Loucy (cell line): ENCODE measurements around the gene PSMD13.

Experiments
- H2AFZ ChIP-seq: fragments of 200-600 bp; sonication (generic); 2 replicates; pipeline ENCODE4 v1.6.0; 2016; ENCODE audit warnings: antibody characterized with exemption, mild to moderate bottlenecking, low read length, moderate library complexity
- H3F3A ChIP-seq: fragments of 200-600 bp; 2 replicates; pipeline ENCODE4 v1.6.0; 2016; ENCODE audit warnings: antibody characterized with exemption, low read depth, mild to moderate bottlenecking
- H3K27me3 ChIP-seq: fragments of 200-600 bp; sonication (generic); 2 replicates; pipeline ENCODE4 v1.6.1; 2014; ENCODE audit warnings: low read length, mild to moderate bottlenecking; ENCODE audit not compliant: insufficient read depth, poor library complexity, severe bottlenecking
- H3K36me3 ChIP-seq: fragments of 200-600 bp; sonication (generic); 2 replicates; pipeline ENCODE4 v1.6.1; 2016; ENCODE audit warnings: low read length; ENCODE audit not compliant: insufficient read depth
- H3K4me1 ChIP-seq: fragments of 200-600 bp; sonication (generic); 2 replicates; pipeline ENCODE4 v1.5.1; 2014; ENCODE audit warnings: low read length, mild to moderate bottlenecking; ENCODE audit not compliant: insufficient read depth, poor library complexity, severe bottlenecking
- H3K4me2 ChIP-seq: fragments of 200-600 bp; sonication (generic); 2 replicates; pipeline ENCODE4 v1.6.0; 2014; ENCODE audit warnings: antibody characterized with exemption, low read length, low read depth, mild to moderate bottlenecking; ENCODE audit not compliant: poor library complexity, severe bottlenecking
- H3K4me3 ChIP-seq: fragments of 200-600 bp; sonication (generic); 2 replicates; pipeline ENCODE4 v1.5.1; 2014; ENCODE audit warnings: low read length, mild to moderate bottlenecking, mixed read lengths; ENCODE audit not compliant: poor library complexity, severe bottlenecking
- H3K79me2 ChIP-seq: fragments of 200-600 bp; sonication (generic); 2 replicates; pipeline ENCODE4 v1.6.1; 2014; ENCODE audit warnings: low read length; ENCODE audit not compliant: insufficient read depth
- H3K9ac ChIP-seq: fragments of 200-600 bp; sonication (generic); 2 replicates; pipeline ENCODE4 v1.6.0; 2014; ENCODE audit warnings: mild to moderate bottlenecking, low read depth, low read length, moderate library complexity; ENCODE audit not compliant: poor library complexity, severe bottlenecking
- H3K9me2 ChIP-seq: fragments of 200-600 bp; sonication (generic); replicated peaks from 2 replicates; pipeline ENCODE4 v1.6.1; 2016; ENCODE audit warnings: low read depth, low read length, mixed read lengths
- H3K9me3 ChIP-seq: fragments of 200-600 bp; sonication (generic); 2 replicates; pipeline ENCODE4 v1.6.1; 2014; ENCODE audit warnings: mild to moderate bottlenecking, antibody characterized with exemption, low read length, low read depth; ENCODE audit not compliant: insufficient read depth
- H4K20me1 ChIP-seq: fragments of 200-600 bp; sonication (generic); 2 replicates; pipeline ENCODE4 v1.6.0; 2014; ENCODE audit warnings: antibody characterized with exemption, low read length, mild to moderate bottlenecking; ENCODE audit not compliant: insufficient read depth, poor library complexity, severe bottlenecking
- CTCF ChIP-seq: fragments of 200-600 bp; sonication (generic); conservative IDR thresholded peaks from 2 replicates; pipeline ENCODE4 v1.5.1; 2014; ENCODE audit warnings: mild to moderate bottlenecking, antibody characterized with exemption, low read length
- EZH2phosphoT487 ChIP-seq: fragments of 200-600 bp; IDR thresholded peaks from 2 replicates; pipeline ENCODE4 v1.6.1; 2018; ENCODE audit warnings: antibody characterized with exemption, mild to moderate bottlenecking, moderate library complexity, borderline replicate concordance

PSMD13 gene

DNA sequence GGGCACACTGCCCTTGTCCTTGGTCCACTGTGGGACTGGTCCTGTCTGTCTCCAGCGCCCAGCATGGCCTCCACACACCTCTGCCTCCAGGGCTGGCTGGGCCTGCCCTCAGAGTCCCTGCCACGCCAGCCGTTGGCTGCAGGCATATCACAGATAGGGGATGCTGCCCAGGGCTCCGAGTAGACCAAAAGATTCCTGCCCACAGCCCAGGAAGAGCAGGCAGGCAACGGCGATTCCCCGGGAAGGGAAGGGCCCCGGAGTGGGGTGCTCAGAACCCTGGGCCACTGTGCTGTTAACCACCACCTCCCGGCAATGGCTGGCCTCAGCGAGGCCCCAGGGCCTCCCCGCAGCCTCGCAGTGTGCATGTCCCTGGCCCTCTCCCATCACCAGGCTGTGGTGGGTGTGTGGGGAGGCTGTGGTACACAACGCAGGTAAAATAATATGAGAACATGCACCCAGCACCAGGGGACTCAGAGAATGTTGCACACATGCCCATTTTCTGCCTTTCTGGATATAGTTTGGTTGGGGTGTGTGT lies 60.3 kb downstream of the PSMD13 start:
- Histone ChIP-seq H3K9me3 (no peaks in the 10 kb centered on the region), H3K4me2 (peak overlapping the region; percentile 49), H3K79me2 (no peaks in the 10 kb centered on the region), H3K27me3 (no peaks in the 10 kb centered on the region), H3K9me2 (no peaks in the 10 kb centered on the region), H3K4me3 (no peak overlapping the region), H2AFZ (no peak overlapping the region), H3K4me1 (peaks cover 20% of the 10 kb centered on the region), H3F3A (no peaks in the 10 kb centered on the region), H3K9ac (peak overlapping the region; percentile 23), H3K36me3 (no peaks in the 10 kb centered on the region; the same call in 1 of the 2 replicates), H4K20me1 (no peaks in the 10 kb centered on the region)
- TF ChIP-seq EZH2phosphoT487: no peak
- TF ChIP-seq CTCF: no peak

- Histone ChIP-seq H2AFZ (no peak overlapping the region), H3K4me2 (peak overlapping the region; percentile 49), H3F3A (no peaks in the 10 kb centered on the region), H3K9ac (peak overlapping the region; percentile 23), H3K79me2 (no peaks in the 10 kb centered on the region), H4K20me1 (no peaks in the 10 kb centered on the region), H3K9me3 (no peaks in the 10 kb centered on the region), H3K4me1 (peaks cover 15% of the 10 kb centered on the region), H3K27me3 (no peaks in the 10 kb centered on the region), H3K4me3 (no peak overlapping the region), H3K9me2 (no peaks in the 10 kb centered on the region), H3K36me3 (no peaks in the 10 kb centered on the region; the same call in 1 of the 2 replicates)
- no peak; the same call in 1 of the 2 replicates for TF ChIP-seq CTCF
- TF ChIP-seq EZH2phosphoT487: no peak
These were observed 61.0 kb downstream of the PSMD13 start for GRCh38 chr11:297586-298405.

DNA sequence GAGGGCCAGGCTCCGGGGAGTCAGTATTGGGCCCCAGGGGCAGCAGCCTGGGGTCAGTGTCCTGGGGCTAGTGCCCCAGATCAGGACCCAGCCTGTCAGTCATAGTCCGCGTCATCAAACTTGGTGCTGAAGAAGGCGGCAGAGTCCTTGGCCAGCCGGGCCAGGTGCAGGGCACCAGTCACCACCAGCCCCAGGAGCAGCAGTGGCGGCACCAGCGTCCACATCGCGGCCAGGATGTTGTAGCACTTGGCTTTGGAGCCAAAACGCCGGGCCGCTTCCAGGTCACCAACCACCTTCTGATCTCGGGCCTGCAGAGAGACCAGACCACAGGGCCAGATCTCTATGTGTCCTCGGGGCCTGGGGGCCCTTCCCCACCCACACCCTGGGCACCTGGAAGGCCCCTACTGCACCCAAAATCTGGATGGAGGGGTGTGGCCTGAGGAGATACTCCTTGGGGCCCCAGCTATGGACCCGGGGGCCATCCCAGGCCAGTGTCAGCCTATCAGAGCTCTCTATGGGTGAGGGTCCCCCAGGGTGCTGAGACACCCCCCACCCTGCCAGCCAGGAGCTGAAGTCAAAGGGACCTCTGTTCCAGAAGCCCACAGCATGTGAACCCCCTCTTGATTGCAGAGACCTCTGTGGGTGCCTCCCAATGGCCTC lies 61.8 kb downstream of the PSMD13 start:
- peak overlapping the region; percentile 49 for H3K4me2 ChIP-seq
- peak overlapping the region; percentile 48 for H3K9ac ChIP-seq
- H3K4me1 ChIP-seq: peaks cover 15% of the 10 kb centered on the region

More for the DNA sequence above, 61.8 kb downstream of the PSMD13 start:
- no peaks in the 10 kb centered on the region for H3K9me2 ChIP-seq
- no peaks in the 10 kb centered on the region; the same call in 1 of the 2 replicates for H3K36me3 ChIP-seq
- H3K4me3 ChIP-seq: no peak overlapping the region
- no peak overlapping the region for H2AFZ ChIP-seq
- TF ChIP-seq EZH2phosphoT487: no peak
- TF ChIP-seq CTCF: no peak
- no peaks in the 10 kb centered on the region for H3K9me3 ChIP-seq
- H3F3A ChIP-seq: no peaks in the 10 kb centered on the region
- H4K20me1 ChIP-seq: no peaks in the 10 kb centered on the region
- no peaks in the 10 kb centered on the region for H3K79me2 ChIP-seq
- H3K27me3 ChIP-seq: no peaks in the 10 kb centered on the region
